ENCODE results near the gene CELF5.

The CELF5 gene

DNA sequence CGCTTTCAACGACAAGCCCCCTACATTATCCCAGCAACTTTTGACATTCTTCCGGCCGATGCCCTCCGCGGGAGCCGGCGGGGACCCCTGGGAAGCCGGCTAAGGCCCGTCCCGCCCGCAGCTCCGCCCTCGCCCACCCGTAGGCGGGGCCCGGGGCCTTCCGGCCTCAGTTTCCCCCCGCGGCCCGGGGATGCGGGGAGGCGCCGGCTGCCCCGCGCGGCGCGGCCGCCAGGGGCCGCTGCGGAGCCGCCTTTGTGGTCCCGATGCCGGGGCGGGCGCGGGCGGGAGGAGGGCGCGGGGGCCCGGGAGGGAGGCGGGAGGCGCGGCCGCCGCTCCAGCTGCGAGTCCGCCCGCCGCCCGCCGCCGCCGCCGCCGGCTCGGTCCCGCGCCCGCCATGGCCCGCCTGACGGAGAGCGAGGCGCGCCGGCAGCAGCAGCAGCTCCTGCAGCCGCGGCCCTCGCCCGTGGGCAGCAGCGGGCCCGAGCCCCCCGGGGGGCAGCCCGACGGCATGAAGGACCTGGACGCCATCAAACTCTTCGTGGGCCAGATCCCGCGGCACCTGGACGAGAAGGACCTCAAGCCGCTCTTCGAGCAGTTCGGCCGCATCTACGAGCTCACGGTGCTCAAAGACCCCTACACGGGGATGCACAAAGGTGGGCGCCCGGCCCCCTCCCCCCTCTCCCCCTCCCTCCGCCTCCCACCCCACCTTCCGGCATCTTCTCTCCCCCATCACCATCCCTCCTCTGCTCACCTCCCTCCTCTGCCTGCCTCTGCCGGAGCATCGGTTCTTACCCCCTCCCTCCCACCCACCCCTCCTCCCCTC is at the start of gene CELF5:
Gene CELF5, plus strand, starts transcription at position 316 of the 823 bp plus-strand sequence. Its CDS starts 79 bp downstream, at position 395.
- DNase-seq (ENCODE audit: low spot score): peak; percentile 47

GRCh38 chr19:3175781-3176714 is 48.4 kb upstream of the CELF5 start:
- peak; percentile 79 for DNase-seq (ENCODE audit: low spot score)

DNA sequence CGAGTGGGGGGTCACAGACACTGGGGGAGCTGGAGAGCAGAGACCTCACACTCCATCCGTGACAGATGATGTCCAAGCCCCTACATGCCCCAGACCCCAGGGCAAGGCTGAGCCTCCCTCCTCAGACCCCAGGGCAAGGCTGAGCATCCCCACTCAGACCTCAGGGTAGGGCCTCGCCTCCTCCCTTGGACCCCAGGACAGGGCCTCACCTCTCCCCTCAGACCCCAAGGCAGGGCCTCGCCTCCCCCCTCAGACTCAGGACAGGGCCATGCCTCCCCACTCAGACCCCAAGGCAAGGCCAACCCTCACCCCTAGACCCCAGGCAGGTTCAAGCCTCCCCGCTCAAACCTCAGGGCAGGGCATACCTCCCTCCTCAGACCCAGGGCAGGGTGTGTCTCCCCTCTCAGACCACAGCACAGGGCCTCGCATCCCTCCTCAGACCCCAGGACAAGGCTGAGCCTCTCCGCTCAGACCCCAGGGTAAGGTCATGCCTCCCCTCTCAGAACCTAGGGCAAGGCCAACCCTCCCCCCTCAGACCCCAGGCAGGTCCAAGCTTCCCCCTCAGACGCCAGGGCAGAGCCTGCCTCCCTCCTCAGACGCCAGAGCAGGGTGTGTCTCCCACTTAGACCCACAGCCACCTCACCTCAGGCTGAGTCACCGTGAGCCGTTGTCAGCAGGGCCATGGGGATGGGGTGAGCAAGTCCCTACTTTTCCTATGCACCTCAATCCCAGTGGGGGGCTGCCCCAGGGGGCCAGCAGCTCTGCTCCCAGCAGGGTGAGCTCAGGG is 47.6 kb upstream of the CELF5 start:
- peak; percentile 84 for DNase-seq (ENCODE audit: low spot score)

DNA sequence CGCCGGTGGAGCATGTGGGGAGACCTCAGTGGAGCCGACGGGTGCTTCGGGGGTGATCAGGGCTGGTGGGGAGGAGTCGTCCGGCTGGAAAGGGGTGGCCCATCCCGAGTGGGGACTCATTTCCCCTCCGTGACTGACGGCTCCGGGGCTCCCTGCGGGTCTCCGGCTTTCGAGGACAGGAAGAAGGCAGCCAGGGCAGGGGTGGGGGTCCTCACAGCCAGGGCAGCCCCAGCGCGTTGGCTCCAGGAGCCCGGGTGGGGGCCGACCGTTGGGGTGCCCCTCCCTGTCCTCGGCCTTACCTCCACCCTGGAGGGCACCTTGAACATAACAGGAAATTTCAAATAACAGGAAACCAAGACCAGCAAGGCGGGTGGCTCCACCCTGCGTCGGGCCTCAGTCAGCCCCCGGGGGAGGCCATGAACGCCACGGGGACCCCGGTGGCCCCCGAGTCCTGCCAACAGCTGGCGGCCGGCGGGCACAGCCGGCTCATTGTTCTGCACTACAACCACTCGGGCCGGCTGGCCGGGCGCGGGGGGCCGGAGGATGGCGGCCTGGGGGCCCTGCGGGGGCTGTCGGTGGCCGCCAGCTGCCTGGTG is 46.0 kb upstream of the CELF5 start, which contains the start of gene S1PR4:
Gene S1PR4, plus strand, starts transcription at position 393 of the 596 bp plus-strand sequence. Its CDS starts 24 bp downstream, at position 417.
- DNase-seq (ENCODE audit: low spot score): no peak

DNA sequence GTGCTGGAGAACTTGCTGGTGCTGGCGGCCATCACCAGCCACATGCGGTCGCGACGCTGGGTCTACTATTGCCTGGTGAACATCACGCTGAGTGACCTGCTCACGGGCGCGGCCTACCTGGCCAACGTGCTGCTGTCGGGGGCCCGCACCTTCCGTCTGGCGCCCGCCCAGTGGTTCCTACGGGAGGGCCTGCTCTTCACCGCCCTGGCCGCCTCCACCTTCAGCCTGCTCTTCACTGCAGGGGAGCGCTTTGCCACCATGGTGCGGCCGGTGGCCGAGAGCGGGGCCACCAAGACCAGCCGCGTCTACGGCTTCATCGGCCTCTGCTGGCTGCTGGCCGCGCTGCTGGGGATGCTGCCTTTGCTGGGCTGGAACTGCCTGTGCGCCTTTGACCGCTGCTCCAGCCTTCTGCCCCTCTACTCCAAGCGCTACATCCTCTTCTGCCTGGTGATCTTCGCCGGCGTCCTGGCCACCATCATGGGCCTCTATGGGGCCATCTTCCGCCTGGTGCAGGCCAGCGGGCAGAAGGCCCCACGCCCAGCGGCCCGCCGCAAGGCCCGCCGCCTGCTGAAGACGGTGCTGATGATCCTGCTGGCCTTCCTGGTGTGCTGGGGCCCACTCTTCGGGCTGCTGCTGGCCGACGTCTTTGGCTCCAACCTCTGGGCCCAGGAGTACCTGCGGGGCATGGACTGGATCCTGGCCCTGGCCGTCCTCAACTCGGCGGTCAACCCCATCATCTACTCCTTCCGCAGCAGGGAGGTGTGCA is 45.3 kb upstream of the CELF5 start:
- no peak for DNase-seq (ENCODE audit: low spot score)

DNA sequence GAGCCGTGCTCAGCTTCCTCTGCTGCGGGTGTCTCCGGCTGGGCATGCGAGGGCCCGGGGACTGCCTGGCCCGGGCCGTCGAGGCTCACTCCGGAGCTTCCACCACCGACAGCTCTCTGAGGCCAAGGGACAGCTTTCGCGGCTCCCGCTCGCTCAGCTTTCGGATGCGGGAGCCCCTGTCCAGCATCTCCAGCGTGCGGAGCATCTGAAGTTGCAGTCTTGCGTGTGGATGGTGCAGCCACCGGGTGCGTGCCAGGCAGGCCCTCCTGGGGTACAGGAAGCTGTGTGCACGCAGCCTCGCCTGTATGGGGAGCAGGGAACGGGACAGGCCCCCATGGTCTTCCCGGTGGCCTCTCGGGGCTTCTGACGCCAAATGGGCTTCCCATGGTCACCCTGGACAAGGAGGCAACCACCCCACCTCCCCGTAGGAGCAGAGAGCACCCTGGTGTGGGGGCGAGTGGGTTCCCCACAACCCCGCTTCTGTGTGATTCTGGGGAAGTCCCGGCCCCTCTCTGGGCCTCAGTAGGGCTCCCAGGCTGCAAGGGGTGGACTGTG is 44.6 kb upstream of the CELF5 start:
- DNase-seq (ENCODE audit: low spot score): no peak

DNA sequence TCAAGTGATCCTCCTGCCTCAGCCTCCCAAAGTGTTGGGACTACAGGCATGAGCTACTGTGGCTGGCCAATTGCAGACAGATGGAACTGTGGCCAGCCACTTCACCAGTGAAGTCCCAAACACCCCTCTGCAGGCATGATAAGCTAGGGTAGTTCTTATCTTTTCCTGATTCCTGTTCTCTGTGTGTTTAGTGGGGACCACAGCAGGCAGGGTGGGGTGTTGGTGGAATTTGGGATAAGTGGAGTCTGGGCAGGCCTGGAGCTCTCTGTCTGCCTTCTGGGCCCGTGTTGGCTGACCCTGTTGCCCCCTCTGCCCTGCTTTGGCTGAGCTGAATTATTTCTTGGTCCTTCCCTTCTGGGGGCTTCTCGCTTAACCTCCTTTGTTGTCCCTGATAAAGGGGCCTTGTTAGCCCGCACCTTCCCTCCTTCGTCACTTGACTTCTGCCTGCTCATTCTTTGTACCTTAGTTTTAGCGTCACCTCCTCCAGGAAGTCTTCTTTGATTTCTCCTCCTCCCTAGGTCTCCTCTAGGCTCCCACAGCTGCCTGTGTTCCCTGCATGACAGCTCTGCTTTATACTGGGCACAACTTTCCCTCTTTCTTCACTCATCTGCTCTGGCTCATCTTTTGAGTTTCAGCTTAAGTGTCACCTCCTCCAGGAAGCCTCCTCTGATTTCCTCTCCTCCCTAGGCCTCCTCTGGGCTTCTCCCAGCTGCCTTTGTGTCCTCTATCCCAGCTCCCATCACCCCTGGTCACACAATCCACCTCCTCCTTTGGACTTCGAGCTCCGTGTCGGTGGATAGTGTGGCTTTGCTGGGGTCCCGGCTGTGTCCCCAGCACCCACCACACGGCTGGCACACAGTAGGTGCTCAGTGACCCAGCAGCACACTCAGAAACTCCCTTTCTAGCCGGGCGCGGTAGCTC is 40.5 kb upstream of the CELF5 start:
- no peak for DNase-seq (ENCODE audit: low spot score)

DNA sequence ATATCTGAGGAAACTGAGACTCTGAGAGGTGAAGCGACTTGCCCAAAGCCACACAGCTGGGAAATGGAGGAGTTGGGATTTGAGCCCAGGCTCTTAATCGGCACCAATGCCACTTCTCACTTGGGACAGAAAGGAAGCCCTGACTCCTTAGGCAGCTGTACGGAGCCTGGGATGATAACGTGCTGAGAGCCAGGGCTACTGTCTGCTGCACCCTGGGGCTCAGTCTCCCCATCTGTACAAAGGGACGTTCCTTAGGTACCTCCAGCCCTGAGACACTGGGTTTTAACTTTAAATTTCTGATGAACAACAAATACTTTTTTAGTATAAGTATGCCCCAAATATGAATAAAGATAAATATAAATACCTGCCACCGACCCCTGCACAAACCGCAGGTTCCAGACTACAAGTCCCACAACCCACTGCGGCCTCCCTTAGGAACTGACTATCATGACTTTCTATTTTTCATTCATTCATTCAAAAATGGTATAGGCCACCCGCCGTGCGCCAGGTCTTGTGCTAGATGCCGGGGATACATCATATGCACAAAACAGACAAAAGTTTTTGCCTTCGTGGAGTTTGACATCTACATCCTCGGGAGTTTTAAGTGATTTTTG is 39.5 kb upstream of the CELF5 start:
- DNase-seq (ENCODE audit: low spot score): peak; percentile 69

- DNase-seq (ENCODE audit: low spot score): peak; percentile 95
Observed at GRCh38 chr19:3185461-3186159, 38.9 kb upstream of the CELF5 start, which contains the start of gene NCLN. NCLN (plus strand) TSS chr19:3185930; CDS start chr19:3186031, 101 bp downstream.

- DNase-seq (ENCODE audit: low spot score): no peak
Observed at GRCh38 chr19:3186160-3186688, 38.2 kb upstream of the CELF5 start.

- DNase-seq (ENCODE audit: low spot score): no peak
Observed at GRCh38 chr19:3186891-3187661, 37.4 kb upstream of the CELF5 start.

GRCh38 chr19:3187662-3188511 is 36.6 kb upstream of the CELF5 start:
- DNase-seq (ENCODE audit: low spot score): no peak

- DNase-seq (ENCODE audit: low spot score): no peak
Observed at GRCh38 chr19:3188627-3189596, 35.5 kb upstream of the CELF5 start.

GRCh38 chr19:3189702-3190469 is 34.6 kb upstream of the CELF5 start:
- DNase-seq (ENCODE audit: low spot score): no peak

Measured in LoVo (cell line).